GM18520 (cell line): ENCODE measurements around the gene TRIM46.
"Not testable (repeated sequence)": the region's sequence is repeated elsewhere in the genome, so short reads cannot be mapped to it uniquely, and the experiment has no call there.

ENCODE experiments used
- ATAC-seq: cut with Tn5 transposase; IDR thresholded peaks from one replicate; pipeline ENCODE4 v1.9.1; 2021; ENCODE audit not compliant: unreplicated experiment

The TRIM46 gene

GRCh38 chr1:155186067-155186793 lies 12.6 kb downstream of the TRIM46 start:
- ATAC-seq, result no peak

- ATAC-seq, result no peak
Observed at GRCh38 chr1:155186794-155187455, 13.3 kb downstream of the TRIM46 start.

- no peak for ATAC-seq
Observed at GRCh38 chr1:155187456-155187891, 13.8 kb downstream of the TRIM46 start.

- ATAC-seq, result no peak
Observed at GRCh38 chr1:155188268-155188667, 14.6 kb downstream of the TRIM46 start.

- ATAC-seq, result not testable (repeated sequence)
Observed at GRCh38 chr1:155189926-155190325, 16.3 kb downstream of the TRIM46 start.

GRCh38 chr1:155191904-155192303 lies 18.3 kb downstream of the TRIM46 start:
- ATAC-seq, result no peak

- ATAC-seq, result no peak
Observed at GRCh38 chr1:155192346-155193274, 19.0 kb downstream of the TRIM46 start.

GRCh38 chr1:155193275-155193990 lies 19.8 kb downstream of the TRIM46 start:
- peak; percentile 54 for ATAC-seq

- ATAC-seq, result not testable (repeated sequence)
Observed at GRCh38 chr1:155193991-155194240, 20.3 kb downstream of the TRIM46 start.

- ATAC-seq, result no peak
Observed at GRCh38 chr1:155195201-155196102, 21.8 kb downstream of the TRIM46 start.

- ATAC-seq, result no peak
Observed at GRCh38 chr1:155196103-155196892, 22.6 kb downstream of the TRIM46 start.

GRCh38 chr1:155196893-155197638 lies 23.4 kb downstream of the TRIM46 start:
- ATAC-seq, result no peak

- ATAC-seq, result no peak
Observed at GRCh38 chr1:155197901-155198546, 24.4 kb downstream of the TRIM46 start.

- no peak for ATAC-seq
Observed at GRCh38 chr1:155198547-155198906, 24.9 kb downstream of the TRIM46 start.

- ATAC-seq, result no peak
Observed at GRCh38 chr1:155199792-155200191, 26.1 kb downstream of the TRIM46 start.

GRCh38 chr1:155200920-155201319 lies 27.3 kb downstream of the TRIM46 start:
- no peak for ATAC-seq

- ATAC-seq, result no peak
Observed at GRCh38 chr1:155202198-155202597, 28.5 kb downstream of the TRIM46 start.
